ENCODE measurements around the gene EFCAB6. TPM values are rescaled to one million over a fixed set of nuclear protein-coding genes. Genes with fewer than 3 reads are reported as not detected.

Gene EFCAB6
- total and polyA plus RNA-seq, 2 of the 13 experiments (the other 11 are each of a cell fraction or from before 2014, with no cell fraction given): not detected

DNA sequence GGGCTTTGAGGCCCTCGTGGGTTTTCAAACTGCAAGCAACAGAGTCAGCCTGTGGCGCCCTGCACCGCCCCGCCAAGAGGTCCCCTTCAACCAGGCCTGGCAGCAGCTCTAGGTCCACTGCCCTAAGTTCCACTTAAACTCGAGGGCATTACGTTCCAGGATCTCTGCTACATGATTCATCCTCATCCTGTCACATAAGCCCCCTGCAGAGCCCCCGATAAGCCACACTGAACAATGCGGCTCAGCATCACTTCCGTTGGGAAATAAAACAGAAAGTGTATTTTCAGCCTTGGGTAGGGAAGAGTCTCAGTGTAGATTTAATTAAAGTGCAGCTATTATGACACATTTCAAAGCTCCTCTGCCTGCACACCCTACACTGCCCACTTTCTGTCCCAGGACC lies 25.6 kb upstream of the EFCAB6 start:
- TF ChIP-seq DNMT3B (CRISPR knock-in tag; conservative IDR thresholded peaks at IDR 0.05): no peak
- no peak for TF ChIP-seq ZNF484 (CRISPR knock-in tag; IDR thresholded peaks at IDR 0.05; ENCODE audit: borderline replicate concordance, low read depth)
- no peak for TF ChIP-seq ZFP37 (CRISPR knock-in tag; IDR thresholded peaks at IDR 0.05; ENCODE audit: borderline replicate concordance)
- no peak for TF ChIP-seq RXRB (CRISPR knock-in tag; IDR thresholded peaks at IDR 0.05; ENCODE audit: borderline replicate concordance)
- TF ChIP-seq NCOA2 (CRISPR knock-in tag; IDR thresholded peaks at IDR 0.05): no peak
- no peak for TF ChIP-seq ZNF850 (CRISPR knock-in tag; conservative IDR thresholded peaks at IDR 0.05)
- TF ChIP-seq, protein P1, sequence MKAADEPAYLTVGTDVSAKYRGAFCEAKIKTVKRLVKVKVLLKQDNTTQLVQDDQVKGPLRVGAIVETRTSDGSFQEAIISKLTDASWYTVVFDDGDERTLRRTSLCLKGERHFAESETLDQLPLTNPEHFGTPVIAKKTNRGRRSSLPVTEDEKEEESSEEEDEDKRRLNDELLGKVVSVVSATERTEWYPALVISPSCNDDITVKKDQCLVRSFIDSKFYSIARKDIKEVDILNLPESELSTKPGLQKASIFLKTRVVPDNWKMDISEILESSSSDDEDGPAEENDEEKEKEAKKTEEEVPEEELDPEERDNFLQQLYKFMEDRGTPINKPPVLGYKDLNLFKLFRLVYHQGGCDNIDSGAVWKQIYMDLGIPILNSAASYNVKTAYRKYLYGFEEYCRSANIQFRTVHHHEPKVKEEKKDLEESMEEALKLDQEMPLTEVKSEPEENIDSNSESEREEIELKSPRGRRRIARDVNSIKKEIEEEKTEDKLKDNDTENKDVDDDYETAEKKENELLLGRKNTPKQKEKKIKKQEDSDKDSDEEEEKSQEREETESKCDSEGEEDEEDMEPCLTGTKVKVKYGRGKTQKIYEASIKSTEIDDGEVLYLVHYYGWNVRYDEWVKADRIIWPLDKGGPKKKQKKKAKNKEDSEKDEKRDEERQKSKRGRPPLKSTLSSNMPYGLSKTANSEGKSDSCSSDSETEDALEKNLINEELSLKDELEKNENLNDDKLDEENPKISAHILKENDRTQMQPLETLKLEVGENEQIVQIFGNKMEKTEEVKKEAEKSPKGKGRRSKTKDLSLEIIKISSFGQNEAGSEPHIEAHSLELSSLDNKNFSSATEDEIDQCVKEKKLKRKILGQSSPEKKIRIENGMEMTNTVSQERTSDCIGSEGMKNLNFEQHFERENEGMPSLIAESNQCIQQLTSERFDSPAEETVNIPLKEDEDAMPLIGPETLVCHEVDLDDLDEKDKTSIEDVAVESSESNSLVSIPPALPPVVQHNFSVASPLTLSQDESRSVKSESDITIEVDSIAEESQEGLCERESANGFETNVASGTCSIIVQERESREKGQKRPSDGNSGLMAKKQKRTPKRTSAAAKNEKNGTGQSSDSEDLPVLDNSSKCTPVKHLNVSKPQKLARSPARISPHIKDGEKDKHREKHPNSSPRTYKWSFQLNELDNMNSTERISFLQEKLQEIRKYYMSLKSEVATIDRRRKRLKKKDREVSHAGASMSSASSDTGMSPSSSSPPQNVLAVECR (CRISPR knock-in tag; IDR thresholded peaks at IDR 0.05; ENCODE audit: borderline replicate concordance): no peak
- TF ChIP-seq HHEX (CRISPR knock-in tag; IDR thresholded peaks at IDR 0.05): no peak
- TF ChIP-seq, protein P2, sequence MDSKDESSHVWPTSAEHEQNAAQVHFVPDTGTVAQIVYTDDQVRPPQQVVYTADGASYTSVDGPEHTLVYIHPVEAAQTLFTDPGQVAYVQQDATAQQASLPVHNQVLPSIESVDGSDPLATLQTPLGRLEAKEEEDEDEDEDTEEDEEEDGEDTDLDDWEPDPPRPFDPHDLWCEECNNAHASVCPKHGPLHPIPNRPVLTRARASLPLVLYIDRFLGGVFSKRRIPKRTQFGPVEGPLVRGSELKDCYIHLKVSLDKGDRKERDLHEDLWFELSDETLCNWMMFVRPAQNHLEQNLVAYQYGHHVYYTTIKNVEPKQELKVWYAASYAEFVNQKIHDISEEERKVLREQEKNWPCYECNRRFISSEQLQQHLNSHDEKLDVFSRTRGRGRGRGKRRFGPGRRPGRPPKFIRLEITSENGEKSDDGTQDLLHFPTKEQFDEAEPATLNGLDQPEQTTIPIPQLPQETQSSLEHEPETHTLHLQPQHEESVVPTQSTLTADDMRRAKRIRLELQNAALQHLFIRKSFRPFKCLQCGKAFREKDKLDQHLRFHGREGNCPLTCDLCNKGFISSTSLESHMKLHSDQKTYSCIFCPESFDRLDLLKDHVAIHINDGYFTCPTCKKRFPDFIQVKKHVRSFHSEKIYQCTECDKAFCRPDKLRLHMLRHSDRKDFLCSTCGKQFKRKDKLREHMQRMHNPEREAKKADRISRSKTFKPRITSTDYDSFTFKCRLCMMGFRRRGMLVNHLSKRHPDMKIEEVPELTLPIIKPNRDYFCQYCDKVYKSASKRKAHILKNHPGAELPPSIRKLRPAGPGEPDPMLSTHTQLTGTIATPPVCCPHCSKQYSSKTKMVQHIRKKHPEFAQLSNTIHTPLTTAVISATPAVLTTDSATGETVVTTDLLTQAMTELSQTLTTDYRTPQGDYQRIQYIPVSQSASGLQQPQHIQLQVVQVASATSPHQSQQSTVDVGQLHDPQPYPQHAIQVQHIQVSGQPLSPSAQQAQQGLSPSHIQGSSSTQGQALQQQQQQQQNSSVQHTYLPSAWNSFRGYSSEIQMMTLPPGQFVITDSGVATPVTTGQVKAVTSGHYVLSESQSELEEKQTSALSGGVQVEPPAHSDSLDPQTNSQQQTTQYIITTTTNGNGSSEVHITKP (CRISPR knock-in tag; IDR thresholded peaks at IDR 0.05; ENCODE audit: low read depth): no peak
- no peak for TF ChIP-seq SMYD3 (CRISPR knock-in tag; IDR thresholded peaks at IDR 0.05)
- ChIA-PET POLR2A (no interaction called here), CTCF (ENCODE audit: low intra/inter-chr PET ratio, low total read pairs) (no interaction called here)
- no peak overlapping the region for H2AFZ ChIP-seq (ENCODE audit: low read length)
- intact Hi-C loops (cut with micrococcal nuclease; ENCODE audit: unreplicated experiment): no loop called here
- DNase-seq (ENCODE audit: low spot score): no peak
- no peak for FAIRE-seq
- no peaks in the 10 kb centered on the region for H3K79me2 ChIP-seq (ENCODE audit: insufficient read depth, low read length)
- WGBS (ENCODE audit: low lambda C conversion rate): 40% methylated on average over 1 of the region's 9 CpGs
- no peaks in the 10 kb centered on the region for H3K36me3 ChIP-seq (replicated peaks in 1 of 2; ENCODE audit: control insufficient read depth in 1 of 2, insufficient read depth in 2 of 2, low read length in 2 of 2)
- H3K9me3 ChIP-seq (ENCODE audit: low read length): no peaks in the 10 kb centered on the region
- BruUV-seq (replicated peaks): no TSS peak
- no peak overlapping the region for H3K4me3 ChIP-seq (replicated peaks in 1 of 3; ENCODE audit: insufficient read depth in 1 of 3, low read depth in 2 of 3, low read length in 3 of 3)
- H3K9ac ChIP-seq (ENCODE audit: insufficient read depth, low read depth, low read length): no peak overlapping the region
- no peak overlapping the region for H3K4me2 ChIP-seq (ENCODE audit: low read depth, low read length)
- peaks cover 2% of the 10 kb centered on the region; the same call in 1 of the 2 replicates for H4K20me1 ChIP-seq (ENCODE audit: insufficient read depth, low read length)
- ATAC-seq: no peak
- H3K27ac ChIP-seq (ENCODE audit: extremely low read length, insufficient read depth, low read length): no peak overlapping the region
- no peaks in the 10 kb centered on the region for H3K4me1 ChIP-seq (ENCODE audit: insufficient read depth, low read length)
- in situ Hi-C loops (cut with HindIII; ENCODE audit: extremely low pct_ligation_motif_present, low pct_unique_long_range_greater_than_20kb): no loop called here
- peaks cover 3 to 29% of the 10 kb centered on the region in 2 experiments; a peak in 4 of 5 replicates for H3K27me3 ChIP-seq (ENCODE audit: control insufficient read depth in 1 of 2, insufficient read depth in 2 of 2, low read length in 2 of 2)

Data from HepG2 (cell line).